SK-N-SH treated with all-trans-retinoic acid at 6 μM for 48 hours (cell line): ENCODE results near the gene MBOAT7.

Experiments
- ARNTL ChIP-seq: fragments of 450-650 bp; formaldehyde crosslinking; IDR thresholded peaks from 2 replicates; pipeline ENCODE4 v1.5.0; 2020; ENCODE audit warnings: low read depth, mild to moderate bottlenecking, moderate library complexity, borderline replicate concordance
- TOX ChIP-seq: fragments of 250-450 bp; sonication (Bioruptor Pico); IDR thresholded peaks from 2 replicates; pipeline ENCODE4 v1.8.0; 2021; ENCODE audit warnings: mild to moderate bottlenecking, moderate library complexity, borderline replicate concordance
- TF ChIP-seq, protein P1 (sequence below): fragments of 250-450 bp; sonication (Bioruptor Pico); IDR thresholded peaks from 2 replicates; pipeline ENCODE4 v1.5.1; 2021; ENCODE audit warnings: mild to moderate bottlenecking, moderate library complexity

DNA sequence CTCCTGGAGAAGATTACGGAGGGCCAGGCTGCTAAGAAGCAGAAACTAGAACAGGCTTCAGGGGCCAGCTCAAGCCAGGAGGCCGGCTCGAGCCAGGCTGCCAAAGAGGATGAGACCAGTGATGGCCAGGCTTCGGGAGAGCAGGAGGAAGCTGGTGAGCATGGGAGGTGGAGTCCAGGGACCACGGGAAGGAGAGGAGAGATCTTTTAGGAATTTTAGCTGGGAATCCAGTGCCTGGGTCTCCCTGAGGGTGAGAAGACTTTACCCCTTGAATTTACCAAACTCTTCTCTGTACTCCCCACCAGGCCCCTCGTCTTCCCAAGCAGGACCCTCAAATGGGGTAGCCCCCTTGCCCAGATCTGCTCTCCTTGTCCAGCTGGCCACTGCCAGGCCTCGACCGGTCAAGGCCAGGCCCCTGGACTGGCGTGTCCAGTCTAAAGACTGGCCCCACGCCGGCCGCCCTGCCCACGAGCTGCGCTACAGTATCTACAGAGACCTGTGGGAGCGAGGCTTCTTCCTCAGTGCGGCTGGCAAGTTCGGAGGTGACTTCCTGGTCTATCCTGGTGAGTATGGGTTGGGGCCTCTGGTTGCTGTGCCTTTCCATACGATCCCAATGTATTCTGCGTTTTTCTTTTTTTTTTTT is 2.6 kb upstream of the MBOAT7 start:
- TF ChIP-seq TOX (CRISPR knock-in tag) = no peak
- TF ChIP-seq, protein P1, sequence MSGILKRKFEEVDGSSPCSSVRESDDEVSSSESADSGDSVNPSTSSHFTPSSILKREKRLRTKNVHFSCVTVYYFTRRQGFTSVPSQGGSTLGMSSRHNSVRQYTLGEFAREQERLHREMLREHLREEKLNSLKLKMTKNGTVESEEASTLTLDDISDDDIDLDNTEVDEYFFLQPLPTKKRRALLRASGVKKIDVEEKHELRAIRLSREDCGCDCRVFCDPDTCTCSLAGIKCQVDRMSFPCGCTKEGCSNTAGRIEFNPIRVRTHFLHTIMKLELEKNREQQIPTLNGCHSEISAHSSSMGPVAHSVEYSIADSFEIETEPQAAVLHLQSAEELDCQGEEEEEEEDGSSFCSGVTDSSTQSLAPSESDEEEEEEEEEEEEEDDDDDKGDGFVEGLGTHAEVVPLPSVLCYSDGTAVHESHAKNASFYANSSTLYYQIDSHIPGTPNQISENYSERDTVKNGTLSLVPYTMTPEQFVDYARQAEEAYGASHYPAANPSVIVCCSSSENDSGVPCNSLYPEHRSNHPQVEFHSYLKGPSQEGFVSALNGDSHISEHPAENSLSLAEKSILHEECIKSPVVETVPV (CRISPR knock-in tag) = no peak
- TF ChIP-seq ARNTL (CRISPR knock-in tag) = no peak
